Jurkat, Clone E6-1 (cell line): ENCODE results near the gene KREMEN2.
"Not testable (repeated sequence)": the region's sequence is repeated elsewhere in the genome, so short reads cannot be mapped to it uniquely, and the experiment has no call there.

Experiments
- DNase-seq: peaks from one replicate; pipeline ENCODE4 v3.0.0-alpha.2; 2011; ENCODE audit warnings: low read depth, low spot score
- H3K4me3 ChIP-seq: 2 replicates; pipeline ENCODE4 v1.5.1; 2011; ENCODE audit warnings: mild to moderate bottlenecking, low read length, control low read depth, moderate library complexity

Gene KREMEN2

DNA sequence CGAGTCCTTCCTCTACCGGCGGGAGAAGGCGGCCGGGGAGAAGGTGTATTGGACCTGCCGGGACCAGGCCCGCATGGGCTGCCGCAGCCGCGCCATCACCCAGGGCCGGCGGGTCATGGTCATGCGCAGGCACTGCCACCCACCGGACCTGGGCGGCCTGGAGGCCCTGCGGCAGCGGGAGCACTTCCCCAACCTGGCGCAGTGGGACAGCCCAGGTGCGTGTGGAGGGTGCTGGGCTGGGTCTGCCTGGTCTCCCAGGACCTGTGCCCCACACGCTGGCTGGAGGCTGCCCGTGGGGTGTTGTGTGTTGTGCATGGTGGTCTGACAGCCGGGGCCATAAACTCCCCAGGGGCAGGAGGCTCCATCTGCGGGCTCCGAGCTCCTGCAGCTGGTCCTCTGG, 26.9 kb upstream of the KREMEN2 start:
- H3K4me3 ChIP-seq: no peak overlapping the region
- DNase-seq: no peak

DNA sequence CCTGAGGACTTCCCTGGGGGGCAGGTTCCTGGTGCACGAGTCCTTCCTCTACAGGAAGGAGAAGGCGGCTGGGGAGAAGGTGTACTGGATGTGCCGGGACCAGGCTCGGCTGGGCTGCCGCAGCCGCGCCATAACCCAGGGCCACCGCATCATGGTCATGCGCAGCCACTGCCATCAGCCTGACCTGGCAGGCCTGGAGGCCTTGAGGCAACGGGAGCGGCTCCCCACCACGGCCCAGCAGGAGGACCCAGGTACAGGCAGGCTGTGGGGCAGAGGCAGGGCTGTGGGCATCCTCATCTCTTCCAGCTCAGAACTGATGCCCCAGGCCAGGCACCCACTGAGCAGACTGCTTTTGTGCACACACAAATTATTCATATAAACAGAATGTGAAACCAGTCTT, 25.9 kb upstream of the KREMEN2 start:
- no peak overlapping the region for H3K4me3 ChIP-seq
- no peak for DNase-seq

DNA sequence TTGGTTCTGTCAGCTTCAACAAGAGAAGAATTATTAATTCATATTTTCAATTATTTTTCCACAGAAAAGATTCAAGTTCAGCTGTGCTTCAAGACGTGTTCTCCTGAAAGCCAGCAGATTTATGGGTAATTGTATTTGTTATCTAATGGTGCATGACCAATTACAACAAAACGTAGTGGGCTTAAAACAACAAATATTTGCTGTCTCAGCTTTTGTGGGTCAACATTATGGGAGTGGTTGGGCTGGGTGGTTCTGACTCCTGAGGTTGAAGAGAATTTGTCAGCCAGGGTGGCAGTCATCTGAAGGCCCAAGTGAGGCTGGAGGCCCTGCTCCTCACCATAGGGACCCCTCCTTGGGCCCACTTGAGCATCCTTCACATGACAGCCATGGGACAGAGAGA, 24.1 kb upstream of the KREMEN2 start:
- DNase-seq: no peak
- H3K4me3 ChIP-seq: no peak overlapping the region

DNA sequence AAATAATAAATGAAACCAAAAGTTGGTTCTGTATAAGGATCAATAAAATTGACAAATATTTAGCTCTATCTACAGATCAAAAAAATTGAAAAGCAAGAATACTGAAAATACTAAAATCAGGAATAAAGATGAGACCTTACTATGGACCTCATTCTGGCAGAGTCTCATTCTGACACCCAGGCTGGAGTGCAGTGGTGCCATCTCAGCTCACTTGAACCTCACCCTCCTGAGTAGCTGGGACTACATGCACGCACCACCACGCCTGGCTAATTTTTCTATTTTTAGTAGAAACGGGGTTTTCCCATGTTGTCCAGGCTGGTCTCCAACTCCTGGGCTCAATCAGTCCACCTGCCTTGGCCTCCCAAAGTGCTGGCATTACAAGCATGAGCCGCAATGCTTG, 22.0 kb upstream of the KREMEN2 start:
- H3K4me3 ChIP-seq: no peak overlapping the region
- DNase-seq: no peak

DNA sequence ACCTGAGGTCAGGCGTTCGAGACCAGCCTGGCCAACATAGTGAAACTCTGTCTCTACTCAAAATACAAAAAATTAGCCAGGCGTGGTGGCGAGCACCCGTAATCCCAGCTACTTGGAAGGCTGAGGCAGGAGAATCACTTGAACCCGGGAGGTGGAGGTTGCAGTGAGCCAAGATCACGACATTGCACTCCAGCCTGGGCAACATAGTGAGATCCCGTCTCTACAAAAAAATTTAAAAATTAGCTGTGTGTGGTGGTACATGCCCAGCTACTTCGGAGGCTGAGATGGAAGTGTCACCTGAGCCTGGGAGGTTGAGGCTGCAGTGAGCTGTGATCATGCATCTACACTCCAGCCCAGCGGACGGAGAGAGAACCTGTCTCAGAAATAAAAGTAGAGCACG, 20.4 kb upstream of the KREMEN2 start:
- H3K4me3 ChIP-seq, DNase-seq: not testable (repeated sequence)

DNA sequence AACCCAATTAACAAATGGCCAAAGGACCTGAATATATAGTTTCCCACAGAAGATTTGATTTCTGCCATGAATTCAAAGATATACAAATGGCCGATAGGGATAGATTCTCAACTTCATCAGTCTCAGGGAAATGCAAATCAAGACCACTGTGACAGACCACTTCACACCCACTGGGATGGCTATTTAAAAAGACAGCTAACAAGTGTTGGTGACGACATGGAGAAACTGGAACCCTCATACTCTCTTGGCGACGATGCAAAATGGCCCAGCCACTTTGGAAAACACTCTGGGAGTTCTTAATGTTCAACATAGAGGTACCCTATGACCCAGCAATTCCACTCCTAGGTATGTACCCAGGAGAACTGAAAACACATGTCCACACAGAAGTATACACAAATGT, 17.4 kb upstream of the KREMEN2 start:
- H3K4me3 ChIP-seq: no peak overlapping the region
- DNase-seq: no peak

DNA sequence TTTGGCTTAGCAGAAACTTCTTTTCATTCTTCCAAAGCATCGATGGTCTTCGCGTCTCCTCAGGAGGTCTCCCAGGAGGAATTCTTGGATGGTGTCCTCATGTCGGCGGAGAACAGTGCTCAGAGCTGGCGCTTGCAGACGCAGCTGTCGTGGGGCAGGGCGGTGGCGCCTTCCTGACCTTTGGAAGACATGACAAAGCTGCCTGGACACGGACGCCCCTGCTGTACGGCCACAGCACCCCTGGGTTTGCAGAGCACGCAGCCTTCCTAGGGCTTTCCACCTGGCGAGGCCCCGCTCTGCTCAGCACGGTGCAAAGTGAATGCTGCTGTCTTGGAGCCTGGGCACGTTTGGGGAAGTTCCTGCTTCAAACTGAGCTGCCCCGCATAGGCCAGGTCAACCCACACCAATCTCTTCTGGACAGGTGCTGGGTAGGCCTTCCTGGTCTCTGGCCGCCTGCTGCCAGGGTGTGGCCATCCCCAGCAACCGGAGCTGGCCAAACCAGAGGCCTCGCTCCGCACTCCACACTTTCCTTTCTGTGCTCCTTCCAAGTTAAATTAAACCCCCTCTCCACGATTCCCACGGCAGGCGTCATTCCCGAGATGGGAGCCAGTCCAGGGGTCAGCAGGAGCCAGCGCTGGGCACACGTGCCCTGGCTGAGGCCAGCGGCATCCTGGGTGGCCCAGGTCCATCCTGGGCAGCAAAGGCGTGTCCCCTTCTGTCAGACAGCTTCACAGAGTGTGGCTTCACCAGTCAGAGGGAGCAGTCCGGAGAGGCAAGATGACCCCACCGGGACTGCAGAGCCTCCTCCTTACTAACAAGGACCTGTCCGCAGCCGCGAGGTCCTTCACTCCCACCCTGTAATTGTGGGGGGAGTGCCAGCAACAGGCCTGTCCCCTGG, 15.0 kb upstream of the KREMEN2 start:
- no peak overlapping the region for H3K4me3 ChIP-seq

DNA sequence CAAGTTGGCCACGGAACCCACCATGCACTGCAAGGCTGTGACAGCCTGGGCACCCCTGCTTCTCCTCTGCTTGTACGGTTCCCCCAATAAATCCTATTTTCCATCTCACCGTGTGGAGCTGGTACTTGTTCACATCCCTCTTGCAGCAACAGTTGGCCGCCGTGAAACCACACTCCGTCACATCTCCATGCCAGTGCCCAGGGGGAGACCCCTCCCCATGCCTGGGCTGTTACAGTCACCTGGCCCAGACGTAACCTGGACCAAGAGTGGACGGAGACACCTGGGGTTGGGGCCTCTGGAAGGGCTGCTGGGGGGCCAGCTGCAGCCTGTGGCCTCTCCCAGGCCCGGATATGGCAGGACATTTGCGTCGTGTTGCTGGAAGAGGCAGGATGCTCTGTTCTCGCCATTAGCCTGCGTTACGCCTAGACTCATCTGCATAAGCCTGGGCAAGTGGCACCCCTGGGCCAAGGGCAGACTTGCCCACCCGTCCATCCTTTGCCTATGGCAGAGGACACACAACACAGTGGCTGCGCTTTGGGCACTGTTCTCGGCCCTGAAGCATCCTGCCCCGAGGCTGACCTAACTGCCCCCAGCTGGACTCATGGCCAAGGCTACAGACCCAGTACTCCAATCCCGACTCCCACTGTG, 14.2 kb upstream of the KREMEN2 start:
- no peak for DNase-seq
- no peak overlapping the region for H3K4me3 ChIP-seq

More for the DNA sequence above, 15.0 kb upstream of the KREMEN2 start:
- DNase-seq: no peak

DNA sequence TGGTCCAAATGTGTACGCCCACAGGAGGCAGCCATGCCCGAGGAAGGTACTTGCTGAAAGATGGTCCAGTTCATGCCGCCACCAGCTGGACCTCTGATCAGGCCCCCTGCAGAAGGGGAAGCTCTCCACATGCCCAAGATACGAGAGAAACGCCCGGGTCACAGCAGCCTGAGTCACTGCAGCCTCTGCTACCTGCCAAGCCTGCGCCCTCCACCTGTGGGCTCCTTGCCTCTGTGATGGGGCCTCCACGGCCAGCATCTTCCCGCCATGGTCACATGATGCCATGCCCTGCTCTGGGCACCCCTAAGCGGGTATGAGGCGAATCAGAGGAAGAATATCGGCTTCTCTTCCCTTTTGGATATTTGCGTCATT, 13.7 kb upstream of the KREMEN2 start:
- H3K4me3 ChIP-seq: no peak overlapping the region
- no peak for DNase-seq

DNA sequence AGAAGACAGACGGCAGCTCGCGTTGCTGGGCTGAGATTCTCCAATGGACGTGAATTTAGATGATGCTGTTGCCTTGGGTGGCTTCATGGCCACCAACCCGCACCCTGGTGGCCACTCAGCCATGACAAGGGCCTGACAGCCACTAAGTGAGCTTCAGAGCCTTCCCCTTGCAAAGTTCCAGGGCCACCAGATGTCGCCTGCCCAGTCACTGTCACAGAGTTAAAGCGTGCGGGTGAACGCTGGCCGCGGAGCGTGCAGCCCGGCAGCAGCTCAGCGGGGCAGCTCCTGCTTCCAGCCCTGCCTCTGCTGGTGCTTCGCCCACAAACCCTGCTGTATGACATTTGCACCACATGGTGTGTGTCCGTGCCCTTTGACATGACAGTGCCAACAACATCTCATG, 13.3 kb upstream of the KREMEN2 start:
- no peak for DNase-seq
- H3K4me3 ChIP-seq: no peak overlapping the region

DNA sequence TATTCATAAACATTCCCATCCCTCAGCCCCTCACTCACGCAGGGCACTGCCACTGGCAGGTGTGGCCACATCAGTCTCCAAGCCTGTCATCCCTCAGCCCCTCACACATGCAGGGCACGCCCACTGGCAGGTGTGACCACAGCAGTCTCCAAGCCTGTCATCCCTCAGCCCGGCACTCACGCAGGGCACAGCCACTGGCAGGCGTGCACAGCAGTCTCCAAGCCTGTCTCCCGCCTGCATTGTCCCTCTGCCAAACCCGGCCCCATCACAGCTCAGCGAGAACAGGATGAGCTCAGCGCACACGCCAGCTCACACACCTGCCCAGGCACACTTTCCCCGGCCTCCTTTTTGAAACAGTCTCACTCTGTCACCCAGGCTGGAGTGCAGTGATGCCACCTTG, 11.4 kb upstream of the KREMEN2 start:
- no peak for DNase-seq
- H3K4me3 ChIP-seq: no peak overlapping the region

DNA sequence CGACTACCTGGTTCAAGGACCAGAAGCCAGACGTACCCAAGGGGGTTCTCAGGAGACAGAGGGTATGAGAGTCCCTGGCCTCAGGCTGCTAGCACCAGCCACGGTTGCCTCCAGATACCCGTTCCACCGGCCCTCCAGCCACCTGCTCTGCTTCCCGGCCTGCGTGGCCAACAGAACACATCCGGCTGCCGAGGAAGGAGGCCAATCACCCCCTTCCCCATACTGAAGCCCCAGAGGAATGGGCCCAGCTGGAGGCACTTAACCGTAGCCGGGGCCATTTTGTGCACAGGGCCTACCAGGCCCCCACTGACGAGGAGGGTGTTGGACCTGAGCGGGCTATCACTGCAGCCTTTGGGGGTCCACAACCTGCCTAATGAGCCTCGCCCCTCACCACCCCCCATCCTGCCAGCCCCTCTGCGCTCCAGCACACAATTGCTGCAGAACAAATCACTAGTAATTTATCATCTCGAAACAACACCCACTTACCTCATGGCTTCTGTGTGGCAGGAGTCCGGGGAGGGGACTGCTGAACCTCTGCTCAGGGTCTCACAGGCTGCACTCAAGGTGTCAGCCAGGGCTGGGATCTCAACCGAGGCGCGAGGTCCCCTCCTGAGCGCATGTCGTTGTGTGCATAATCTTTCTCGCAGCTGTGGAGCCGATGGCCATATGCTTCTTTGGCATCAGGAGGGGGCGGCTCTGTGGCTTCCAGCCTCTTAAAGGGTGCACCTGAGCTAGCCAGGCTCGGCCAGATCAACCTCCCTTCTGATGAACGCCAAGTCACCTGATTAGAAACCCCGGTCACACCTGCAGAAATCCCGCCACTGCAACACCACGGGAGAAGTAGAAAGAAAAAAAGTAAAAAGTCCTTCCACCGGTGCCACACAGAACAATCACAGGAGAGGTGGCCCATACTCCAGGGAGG, 10.1 kb upstream of the KREMEN2 start:
- no peak for DNase-seq
- H3K4me3 ChIP-seq: no peak overlapping the region

DNA sequence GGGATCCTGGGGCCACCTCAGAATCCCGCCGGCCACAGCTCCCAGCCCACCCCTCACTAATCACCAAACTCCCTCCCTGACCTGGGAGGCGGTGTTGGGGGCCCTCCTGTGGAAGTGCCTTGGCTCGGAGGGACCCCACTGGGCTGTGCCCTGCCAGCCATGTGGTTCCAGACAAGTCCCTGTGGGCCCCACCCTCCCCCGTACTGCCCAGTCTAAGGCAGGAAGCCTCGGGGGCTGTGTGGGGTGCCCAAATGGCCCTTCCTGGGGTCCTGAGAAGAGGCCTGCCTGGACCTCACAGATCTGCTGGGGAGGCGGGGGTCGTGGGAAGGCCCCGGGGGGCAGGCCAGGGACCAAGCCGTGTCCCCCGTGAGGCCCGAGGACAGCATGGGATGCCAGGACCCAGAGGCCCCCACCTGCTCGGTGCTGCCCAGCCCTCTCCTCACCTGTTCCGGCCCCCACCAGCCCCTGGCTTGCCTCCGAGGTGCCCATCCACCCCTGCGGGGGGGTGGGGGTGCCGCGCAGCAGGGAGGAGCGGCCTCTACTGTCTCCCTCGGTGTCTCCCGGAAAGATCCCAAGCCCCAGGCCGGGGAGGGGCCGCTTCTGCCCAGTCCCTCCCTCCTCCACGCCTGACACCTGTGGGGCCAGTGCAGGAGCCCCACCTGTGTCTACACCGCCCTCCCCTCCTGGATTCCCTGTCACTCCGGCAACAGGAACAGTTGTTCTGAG, 9.3 kb upstream of the KREMEN2 start:
- no peak for DNase-seq

DNA sequence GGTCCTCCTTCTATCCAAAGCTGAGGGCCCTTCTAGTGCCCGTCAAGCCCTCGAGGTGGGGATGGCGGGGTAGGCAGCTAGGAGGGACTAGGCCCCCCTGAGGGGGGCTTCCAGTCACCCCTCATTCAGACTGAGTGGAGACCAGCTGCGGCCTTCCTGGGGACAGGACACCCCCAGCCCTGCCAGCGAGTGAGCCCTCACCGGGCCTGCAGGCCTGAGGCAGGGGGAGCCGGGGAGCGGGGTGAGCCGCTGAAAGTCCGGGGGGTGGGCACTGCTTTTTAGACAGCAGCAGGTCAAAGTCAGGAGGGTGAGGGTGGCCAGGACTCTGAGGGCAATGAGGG, 8.7 kb upstream of the KREMEN2 start:
- no peak for DNase-seq
- H3K4me3 ChIP-seq: no peak overlapping the region

More for the DNA sequence above, 9.3 kb upstream of the KREMEN2 start:
- no peak overlapping the region for H3K4me3 ChIP-seq

DNA sequence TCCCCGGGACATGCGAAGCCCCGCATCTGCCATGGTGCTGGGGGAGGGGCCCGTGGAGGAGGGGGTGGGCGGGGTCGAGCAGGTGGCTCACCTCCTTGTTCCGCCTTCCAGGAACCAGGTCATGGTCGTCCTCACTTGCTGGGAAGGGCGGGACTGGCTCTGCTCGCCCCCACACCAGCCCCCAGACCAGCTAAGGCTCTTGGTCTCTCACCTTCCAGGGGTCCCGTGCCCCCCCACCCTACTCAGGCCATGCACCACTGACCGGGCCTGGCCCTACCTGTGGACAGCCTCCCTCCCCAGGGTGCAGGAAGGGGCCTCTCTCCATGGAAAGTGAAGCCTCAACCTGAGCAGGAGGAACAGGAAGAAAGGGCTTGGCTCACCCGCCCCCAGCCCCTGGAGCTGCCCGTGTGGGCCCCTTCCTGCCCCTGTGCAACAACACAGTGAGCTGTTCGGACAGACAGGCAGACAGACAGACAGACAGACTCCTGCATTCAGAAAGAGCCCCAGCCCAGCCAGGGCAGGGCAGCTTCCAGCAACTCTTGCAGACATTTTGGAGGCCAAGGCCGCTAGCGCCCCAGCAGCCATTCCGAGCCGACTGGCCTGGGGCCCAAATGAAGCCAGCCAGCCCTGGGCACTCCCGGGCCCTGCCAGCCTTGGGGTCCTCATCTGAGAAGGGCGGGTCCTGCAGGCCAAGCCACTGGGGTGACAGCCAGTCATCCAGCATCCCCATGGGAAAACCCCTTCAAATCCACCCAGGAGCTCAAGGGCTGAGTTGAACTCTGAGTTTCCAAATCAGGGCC, 8.1 kb upstream of the KREMEN2 start:
- H3K4me3 ChIP-seq: no peak overlapping the region
- no peak for DNase-seq

DNA sequence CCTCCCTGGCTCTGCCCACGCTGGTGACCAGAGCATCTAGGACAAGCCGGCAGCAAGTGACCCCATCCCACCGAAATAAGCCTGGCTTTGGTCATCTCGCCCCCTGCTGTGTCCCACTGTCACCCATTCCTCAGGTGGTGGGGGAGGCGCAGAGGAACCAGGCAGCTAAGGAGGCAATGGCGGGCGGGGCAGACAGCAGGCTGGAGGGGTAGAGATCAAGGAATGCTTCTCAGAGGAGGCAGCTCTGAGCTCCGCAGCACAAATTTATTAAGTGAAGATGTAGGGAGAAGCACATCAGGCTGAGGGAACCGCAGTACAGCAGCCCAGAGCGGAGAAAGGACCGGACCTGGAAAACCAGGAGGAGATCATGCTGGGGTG, 7.5 kb upstream of the KREMEN2 start:
- no peak overlapping the region for H3K4me3 ChIP-seq
- DNase-seq: no peak

DNA sequence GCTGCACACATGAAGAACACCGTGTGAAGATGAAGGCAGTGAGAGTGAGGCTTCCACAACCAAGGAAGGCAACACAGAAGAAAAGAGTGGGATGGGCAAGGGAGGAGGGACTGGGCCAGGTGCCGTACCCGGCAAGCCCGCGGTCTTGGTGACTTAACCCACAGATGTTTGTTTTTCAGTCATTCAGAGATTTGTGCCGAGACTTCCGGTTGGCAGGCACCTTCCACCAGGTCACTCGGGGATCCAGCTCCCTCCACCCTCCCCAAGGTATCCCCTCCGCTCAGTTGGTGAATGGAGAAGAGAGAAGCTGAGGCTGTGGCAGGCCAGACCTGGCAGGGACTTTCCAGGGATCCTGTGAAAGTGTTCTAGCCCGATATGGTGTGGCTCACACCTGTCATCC, 4.9 kb upstream of the KREMEN2 start:
- no peak for DNase-seq
- H3K4me3 ChIP-seq: no peak overlapping the region

DNA sequence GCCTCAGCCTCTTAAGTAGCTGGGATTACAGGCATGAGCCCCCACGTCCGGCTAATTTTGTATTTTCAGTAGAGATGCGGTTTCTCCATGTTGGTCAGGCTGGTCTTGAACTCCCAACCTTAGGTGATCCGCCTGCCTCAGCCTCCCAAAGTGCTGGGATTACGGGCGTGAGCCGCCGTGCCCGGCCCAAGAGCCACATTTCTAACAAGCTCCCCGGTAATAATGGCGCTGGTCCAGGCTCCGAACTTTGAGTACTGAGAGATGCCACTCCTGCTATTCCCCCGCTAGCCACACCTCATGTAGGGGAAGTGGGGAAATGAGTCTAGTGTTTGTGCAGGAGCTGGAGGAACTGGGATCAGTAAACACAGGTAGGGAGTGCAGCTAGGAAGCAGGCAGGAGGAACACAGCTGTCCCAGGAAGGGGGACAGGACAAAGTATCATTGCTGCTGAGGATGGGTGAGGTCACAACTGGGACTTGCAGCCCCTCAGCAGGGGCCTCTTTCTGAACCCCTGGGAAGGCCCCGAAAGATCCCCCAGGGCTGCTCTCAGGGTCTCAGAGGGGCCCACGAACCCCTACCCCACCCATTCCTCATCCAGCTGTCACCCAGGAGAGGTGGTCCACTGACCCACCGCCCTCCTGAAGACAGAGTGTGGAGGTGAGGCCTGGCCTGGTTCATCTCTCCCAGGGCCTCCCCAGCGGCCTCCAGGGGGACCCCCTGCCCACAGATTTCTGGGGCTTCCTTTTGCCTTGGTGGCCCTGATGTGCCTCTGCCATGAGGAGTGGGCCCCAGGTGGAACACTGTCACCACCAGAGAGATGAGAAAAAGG, 3.7 kb upstream of the KREMEN2 start:
- DNase-seq: no peak

More for the DNA sequence above, 3.7 kb upstream of the KREMEN2 start:
- H3K4me3 ChIP-seq: no peak overlapping the region
